Peyer's patch (tissue), 4 donors: ENCODE data around the gene NHLRC4. TPM values are rescaled to one million over a fixed set of nuclear protein-coding genes. Genes with fewer than 3 reads are reported as not detected.

ENCODE experiments used
- DNase-seq, 3 donors: peaks; one replicate each; pipeline ENCODE4 v3.0.0-alpha.2; 2017 to 2019
- H3K27ac ChIP-seq, 4 donors: fragments of 200-600 bp; sonication (generic); one replicate each; pipeline ENCODE4 v1.5.1; 2016 to 2019
- H3K27me3 ChIP-seq, 2 donors: fragments of 200-600 bp; sonication (generic); one replicate each; pipeline ENCODE4 v1.5.1; 2019
- H3K36me3 ChIP-seq, 3 donors: fragments of 200-600 bp; sonication (generic); one replicate each; pipeline ENCODE4 v1.5.1; 2016 to 2019
- H3K4me1 ChIP-seq, 4 donors: fragments of 200-600 bp; sonication (generic); one replicate each; pipeline ENCODE4 v1.5.1; 2016 to 2019
- H3K4me3 ChIP-seq, 4 donors: fragments of 200-600 bp; sonication (generic); 1 replicate in 3 of 4; 2 replicates in 1 of 4; pipeline ENCODE4 v1.5.1; 2016 to 2019; ENCODE audit warnings: mild to moderate bottlenecking in 1 of 4
- H3K9me3 ChIP-seq, 4 donors: fragments of 200-600 bp; sonication (generic); one replicate each; pipeline ENCODE4 v1.5.1; 2016 to 2019; ENCODE audit warnings: mild to moderate bottlenecking in 1 of 4
- POLR2A ChIP-seq, 2 donors: fragments of 450-650 bp; IDR thresholded peaks; one replicate each; pipeline ENCODE4 v1.5.1; 2017; ENCODE audit warnings: antibody characterized with exemption in 2 of 2, mild to moderate bottlenecking in 2 of 2, moderate library complexity in 2 of 2
- total RNA-seq, 4 donors: library from RNA; depleted of rRNA; stranded (reverse); fragments of >200 nt; gene quantifications; one replicate each; pipeline ENCODE4 v1.1.0, GENCODE V29; 2016
- TF ChIP-seq, protein P1 (sequence below), 6 experiments: fragments of 450-650 bp in 4 of 6; fragments of 200-600 bp in 2 of 6; sonication (generic) in 1 of 6; IDR thresholded peaks; one replicate each; pipeline ENCODE4 v1.5.1; 2017 to 2019; ENCODE audit warnings: antibody characterized with exemption in 6 of 6, mild to moderate bottlenecking in 3 of 6, moderate library complexity in 1 of 6

Gene NHLRC4
- total RNA-seq, 4 donors from 2014 or later, result 1.2 to 17.3 (median 1.5) TPM

DNA sequence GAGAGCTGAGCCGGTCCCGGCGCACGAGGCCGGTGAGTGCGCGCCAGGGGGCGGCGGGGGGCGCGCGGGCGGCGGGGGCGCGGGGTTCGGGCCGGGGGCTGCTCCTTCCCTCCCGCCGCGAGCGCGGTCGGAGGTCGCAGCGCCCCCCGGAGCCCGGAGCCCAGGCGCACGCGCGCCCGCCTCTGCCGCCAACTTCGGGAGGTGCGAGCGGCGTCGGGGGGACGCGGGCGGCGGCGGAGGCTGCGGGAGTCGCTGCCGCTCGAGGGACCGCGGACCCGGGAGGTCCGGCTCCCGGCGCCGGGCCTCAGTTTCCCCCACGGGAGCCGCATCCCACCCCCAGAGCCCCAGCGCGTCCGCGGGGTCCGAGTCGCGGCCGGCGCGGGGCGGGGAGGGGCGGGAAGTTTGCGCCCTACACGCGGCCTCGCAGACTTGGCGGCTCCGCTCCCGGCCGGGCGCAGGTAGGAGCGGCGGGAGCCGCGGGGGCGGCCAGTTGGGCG, 6.6 kb upstream of the NHLRC4 start, which contains the start of gene PRR35:
PRR35 (plus strand) TSS at position 191 of the 497 bp plus-strand sequence. CDS start 2,901 bp downstream, outside the sequence.
- peak within 1 kb of the TSS in 2 of 4 donors; percentile 6 to 27 for H3K4me3 ChIP-seq
- DNase-seq, result no peak
- no peaks in the 10 kb centered on the region for H3K36me3 ChIP-seq
- no peak for TF ChIP-seq POLR2A (IDR thresholded peaks at IDR 0.05)
- TF ChIP-seq, protein P1, sequence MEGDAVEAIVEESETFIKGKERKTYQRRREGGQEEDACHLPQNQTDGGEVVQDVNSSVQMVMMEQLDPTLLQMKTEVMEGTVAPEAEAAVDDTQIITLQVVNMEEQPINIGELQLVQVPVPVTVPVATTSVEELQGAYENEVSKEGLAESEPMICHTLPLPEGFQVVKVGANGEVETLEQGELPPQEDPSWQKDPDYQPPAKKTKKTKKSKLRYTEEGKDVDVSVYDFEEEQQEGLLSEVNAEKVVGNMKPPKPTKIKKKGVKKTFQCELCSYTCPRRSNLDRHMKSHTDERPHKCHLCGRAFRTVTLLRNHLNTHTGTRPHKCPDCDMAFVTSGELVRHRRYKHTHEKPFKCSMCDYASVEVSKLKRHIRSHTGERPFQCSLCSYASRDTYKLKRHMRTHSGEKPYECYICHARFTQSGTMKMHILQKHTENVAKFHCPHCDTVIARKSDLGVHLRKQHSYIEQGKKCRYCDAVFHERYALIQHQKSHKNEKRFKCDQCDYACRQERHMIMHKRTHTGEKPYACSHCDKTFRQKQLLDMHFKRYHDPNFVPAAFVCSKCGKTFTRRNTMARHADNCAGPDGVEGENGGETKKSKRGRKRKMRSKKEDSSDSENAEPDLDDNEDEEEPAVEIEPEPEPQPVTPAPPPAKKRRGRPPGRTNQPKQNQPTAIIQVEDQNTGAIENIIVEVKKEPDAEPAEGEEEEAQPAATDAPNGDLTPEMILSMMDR (IDR thresholded peaks at IDR 0.05), result no peak
- peaks cover 0 to 25% of the 10 kb centered on the region in 2 donors for H3K27me3 ChIP-seq
- H3K4me1 ChIP-seq, result peaks cover 0 to 14% (median 5%) of the 10 kb centered on the region in 4 donors
- H3K9me3 ChIP-seq, result no peaks in the 10 kb centered on the region
- no peak within 1 kb of the TSS for H3K27ac ChIP-seq

DNA sequence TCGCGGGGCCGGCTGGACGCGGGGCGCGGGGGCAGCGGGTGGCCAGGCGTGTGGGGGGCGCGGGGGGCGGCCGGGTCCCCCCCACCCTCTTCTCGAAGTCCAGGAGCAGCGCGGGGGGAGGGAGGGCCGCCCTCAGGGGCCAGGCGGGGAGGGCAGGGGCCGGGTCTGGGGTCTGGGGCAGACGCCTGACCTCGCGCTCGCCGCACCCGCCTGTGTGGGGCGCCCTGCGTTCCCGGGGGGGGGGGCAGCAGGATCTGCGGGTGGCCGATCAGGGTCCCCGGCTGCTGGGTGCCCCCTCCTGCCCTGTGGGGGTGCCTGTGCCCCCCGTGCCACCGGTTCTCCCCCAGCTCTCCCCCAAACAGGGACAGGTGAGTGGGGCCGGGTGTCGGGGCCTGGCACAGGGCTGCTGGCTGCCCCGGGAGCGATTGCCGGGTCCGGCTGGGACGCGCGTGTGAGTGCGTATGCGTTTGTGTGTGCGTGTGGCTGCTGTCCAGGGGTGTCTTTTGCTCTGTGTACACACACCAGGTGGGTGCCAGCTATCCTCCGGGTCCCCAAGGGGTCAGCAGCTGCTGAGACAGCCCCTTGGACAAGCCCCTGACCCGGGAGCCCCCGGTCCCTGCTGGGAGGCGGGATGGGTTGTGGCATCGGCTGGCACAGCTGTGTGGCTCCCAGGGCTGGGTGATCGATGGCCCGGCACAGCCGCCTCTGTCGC, 5.9 kb upstream of the NHLRC4 start:
- TF ChIP-seq POLR2A (IDR thresholded peaks at IDR 0.05), result no peak
- TF ChIP-seq, protein P1 (IDR thresholded peaks at IDR 0.05), result no peak
- no peaks in the 10 kb centered on the region for H3K36me3 ChIP-seq
- no peak for DNase-seq
- no peaks in the 10 kb centered on the region for H3K9me3 ChIP-seq
- no peak overlapping the region for H3K27ac ChIP-seq
- H3K4me3 ChIP-seq, result peak overlapping the region in 2 of 4 donors; percentile 6 to 27
- H3K4me1 ChIP-seq, result peaks cover 0 to 19% (median 6%) of the 10 kb centered on the region in 4 donors
- H3K27me3 ChIP-seq, result peaks cover 0 to 25% of the 10 kb centered on the region in 2 donors

DNA sequence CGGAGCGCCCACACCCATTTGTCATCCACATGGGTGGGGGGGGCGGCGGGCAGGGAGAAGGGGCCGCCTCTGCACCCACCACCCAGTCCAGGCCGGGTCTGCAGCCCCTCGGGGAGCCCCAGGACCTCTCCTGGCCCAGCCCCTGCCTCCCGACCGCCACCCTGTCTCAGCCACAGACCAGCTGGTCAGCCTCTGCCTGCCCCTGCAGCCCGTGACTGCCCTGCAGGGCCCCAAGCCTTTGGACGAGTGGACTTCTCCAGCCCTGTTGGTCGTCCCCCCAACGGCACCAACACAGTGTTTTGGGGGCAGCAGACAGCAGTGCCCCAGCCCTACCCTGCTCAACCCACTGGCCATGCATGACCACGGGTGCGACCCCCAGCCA, 5.4 kb upstream of the NHLRC4 start:
- H3K27ac ChIP-seq, result no peak overlapping the region
- H3K4me3 ChIP-seq, result no peak overlapping the region

DNA sequence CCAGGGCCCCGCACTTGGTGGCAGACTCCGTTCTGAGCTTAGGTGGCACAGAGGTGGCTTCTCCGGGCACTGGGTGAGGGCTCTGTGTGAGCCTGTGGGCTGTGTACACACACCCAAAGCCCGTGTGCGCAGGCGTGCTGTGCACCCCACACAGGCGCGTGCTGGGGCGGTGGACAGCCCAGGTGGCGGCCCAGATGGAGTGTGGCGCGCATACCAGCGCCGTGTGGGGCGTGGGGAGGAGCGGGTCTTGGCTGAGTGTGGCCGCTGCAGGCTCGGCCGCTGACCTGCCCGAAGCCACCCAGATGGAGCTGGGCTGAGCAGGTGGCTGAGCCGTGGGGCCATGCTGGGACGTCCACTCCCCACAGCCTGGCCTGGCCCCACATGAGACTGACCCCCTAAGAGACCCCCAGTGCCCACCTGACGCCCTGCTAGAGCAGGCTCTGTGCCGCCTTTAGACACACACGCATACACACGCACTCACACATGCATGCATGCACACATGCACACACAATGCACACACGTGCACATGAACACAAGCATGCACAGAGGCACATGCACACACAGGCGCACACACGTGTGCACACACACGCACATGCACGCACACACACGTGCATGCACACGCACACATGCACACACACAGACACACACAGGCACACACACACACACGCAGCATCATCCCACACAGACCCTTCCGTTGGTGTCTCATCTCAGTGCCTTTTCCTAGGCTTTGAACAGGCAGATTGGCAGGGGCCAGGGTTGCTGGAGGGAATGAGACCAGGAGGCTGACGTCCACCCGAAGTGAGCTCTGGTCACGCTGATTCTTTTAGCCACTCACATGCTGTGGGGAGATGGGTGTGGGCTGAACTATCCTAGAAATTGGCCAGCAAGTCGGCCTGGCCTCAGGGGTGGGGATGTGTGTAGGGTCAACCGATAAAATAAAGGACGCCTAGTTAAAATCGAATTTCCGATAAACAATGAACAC, 4.6 kb upstream of the NHLRC4 start:
- Histone ChIP-seq H3K36me3 (no peaks in the 10 kb centered on the region), H3K27me3 (peaks cover 0 to 25% of the 10 kb centered on the region in 2 donors), H3K4me1 (peaks cover 0 to 33% (median 16%) of the 10 kb centered on the region in 4 donors), H3K27ac (no peak overlapping the region), H3K4me3 (no peak overlapping the region), H3K9me3 (no peaks in the 10 kb centered on the region)
- no peak for TF ChIP-seq POLR2A (IDR thresholded peaks at IDR 0.05)
- TF ChIP-seq, protein P1 (IDR thresholded peaks at IDR 0.05), result no peak
- no peak for DNase-seq

More for the DNA sequence above, 5.4 kb upstream of the NHLRC4 start:
- Histone ChIP-seq H3K36me3 (no peaks in the 10 kb centered on the region), H3K27me3 (peaks cover 0 to 25% of the 10 kb centered on the region in 2 donors), H3K9me3 (no peaks in the 10 kb centered on the region), H3K4me1 (peaks cover 0 to 25% (median 11%) of the 10 kb centered on the region in 4 donors)
- no peak for DNase-seq
- TF ChIP-seq POLR2A (IDR thresholded peaks at IDR 0.05), result no peak
- TF ChIP-seq, protein P1 (IDR thresholded peaks at IDR 0.05), result no peak

DNA sequence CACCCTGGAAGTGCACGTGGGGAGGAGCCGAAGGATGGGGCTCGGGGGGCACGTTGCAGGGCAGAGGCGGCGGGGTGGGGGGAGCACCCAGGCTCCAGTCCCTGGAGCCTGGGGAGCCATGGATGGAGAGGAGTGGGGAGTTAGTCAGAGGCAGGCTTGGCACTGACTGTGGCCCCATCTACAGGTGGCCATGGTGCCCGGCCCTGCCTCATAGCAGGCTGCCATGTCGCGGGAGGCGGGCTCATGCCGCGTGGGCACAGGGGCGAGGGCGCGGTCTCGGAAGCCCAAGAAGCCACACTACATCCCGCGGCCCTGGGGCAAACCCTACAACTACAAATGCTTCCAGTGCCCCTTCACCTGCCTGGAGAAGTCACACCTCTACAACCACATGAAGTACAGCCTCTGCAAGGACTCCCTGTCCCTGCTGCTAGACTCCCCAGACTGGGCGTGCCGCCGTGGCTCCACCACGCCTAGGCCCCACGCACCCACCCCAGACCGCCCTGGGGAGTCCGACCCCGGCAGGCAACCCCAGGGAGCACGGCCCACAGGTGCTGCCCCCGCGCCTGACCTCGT, 3.6 kb upstream of the NHLRC4 start:
- Histone ChIP-seq H3K4me1 (peaks cover 0 to 42% (median 22%) of the 10 kb centered on the region in 4 donors), H3K27ac (no peak overlapping the region), H3K4me3 (no peak overlapping the region), H3K27me3 (peaks cover 0 to 25% of the 10 kb centered on the region in 2 donors), H3K9me3 (no peaks in the 10 kb centered on the region), H3K36me3 (no peaks in the 10 kb centered on the region)
- DNase-seq, result no peak
- TF ChIP-seq, protein P1 (IDR thresholded peaks at IDR 0.05), result no peak
- no peak for TF ChIP-seq POLR2A (IDR thresholded peaks at IDR 0.05)
